Islet precursor cell (in vitro differentiated cells): ENCODE measurements around the gene AVPR1B.

Experiments
- DNase-seq: peaks from one replicate; pipeline ENCODE4 v3.0.0-alpha.2; 2018

AVPR1B gene

GRCh38 chr1:206117151-206117948 lies at the start of gene AVPR1B:
Gene AVPR1B, minus strand, starts transcription at chr1:206117388. Its CDS starts 498 bp downstream, at chr1:206116890.
- peak; percentile 83 for DNase-seq

- DNase-seq, result no peak
Observed at GRCh38 chr1:206145771-206146290, 28.6 kb upstream of the AVPR1B start.

- DNase-seq, result no peak
Observed at GRCh38 chr1:206144605-206145004, 27.4 kb upstream of the AVPR1B start.

GRCh38 chr1:206143537-206144172 lies 26.5 kb upstream of the AVPR1B start:
- DNase-seq, result no peak

- no peak for DNase-seq
Observed at GRCh38 chr1:206142770-206143169, 25.6 kb upstream of the AVPR1B start.

- DNase-seq, result no peak
Observed at GRCh38 chr1:206142011-206142410, 24.8 kb upstream of the AVPR1B start.

GRCh38 chr1:206136241-206136640 lies 19.1 kb upstream of the AVPR1B start:
- DNase-seq, result no peak

GRCh38 chr1:206135248-206135647 lies 18.1 kb upstream of the AVPR1B start:
- no peak for DNase-seq

GRCh38 chr1:206133751-206134415 lies 16.7 kb upstream of the AVPR1B start:
- no peak for DNase-seq

GRCh38 chr1:206131037-206131436 lies 13.8 kb upstream of the AVPR1B start:
- DNase-seq, result no peak

- DNase-seq, result no peak
Observed at GRCh38 chr1:206128196-206128595, 11.0 kb upstream of the AVPR1B start.

- no peak for DNase-seq
Observed at GRCh38 chr1:206127336-206127735, 10.1 kb upstream of the AVPR1B start.

GRCh38 chr1:206125346-206125745 lies 8.2 kb upstream of the AVPR1B start:
- DNase-seq, result no peak

GRCh38 chr1:206122686-206123085 lies 5.5 kb upstream of the AVPR1B start:
- DNase-seq, result no peak

GRCh38 chr1:206121269-206121668 lies 4.1 kb upstream of the AVPR1B start:
- no peak for DNase-seq

- no peak for DNase-seq
Observed at GRCh38 chr1:206120406-206120805, 3.2 kb upstream of the AVPR1B start.

GRCh38 chr1:206116873-206117150 lies 376 bp downstream of the AVPR1B start:
- no peak for DNase-seq

GRCh38 chr1:206116191-206116872 lies 856 bp downstream of the AVPR1B start:
- no peak for DNase-seq

GRCh38 chr1:206115791-206116190 lies 1.4 kb downstream of the AVPR1B start:
- DNase-seq, result no peak

- no peak for DNase-seq
Observed at GRCh38 chr1:206114692-206115640, 2.2 kb downstream of the AVPR1B start.

- no peak for DNase-seq
Observed at GRCh38 chr1:206112600-206113301, 4.4 kb downstream of the AVPR1B start.
